Neuronal stem cell (in vitro differentiated cells): ENCODE measurements around the gene POTEF.
"Not testable (repeated sequence)": the region's sequence is repeated elsewhere in the genome, so short reads cannot be mapped to it uniquely, and the experiment has no call there.

Experiments used
- DNase-seq: peaks from one replicate; pipeline ENCODE4 v3.0.0-alpha.2; 2013; ENCODE audit warnings: low spot score
- H2AFZ ChIP-seq: one replicate; pipeline ENCODE4 v1.6.1; 2013; ENCODE audit warnings: mild to moderate bottlenecking, low read length, inconsistent platforms
- H2AK5ac ChIP-seq: 2 replicates; pipeline ENCODE4 v1.6.1; 2013; ENCODE audit warnings: low read depth, mild to moderate bottlenecking, inconsistent platforms, low read length, moderate library complexity, mixed read lengths
- H2BK120ac ChIP-seq: 2 replicates; pipeline ENCODE4 v1.6.1; 2013; ENCODE audit warnings: low read depth, mild to moderate bottlenecking, inconsistent platforms, low read length, moderate library complexity, mixed read lengths
- H2BK12ac ChIP-seq: one replicate; pipeline ENCODE4 v1.6.1; 2013; ENCODE audit warnings: low read length, inconsistent platforms
- H2BK15ac ChIP-seq: 2 replicates; pipeline ENCODE4 v1.6.1; 2013; ENCODE audit warnings: mild to moderate bottlenecking, low read length, inconsistent platforms, mixed read lengths
- H2BK5ac ChIP-seq: one replicate; pipeline ENCODE4 v1.6.1; 2013; ENCODE audit warnings: inconsistent platforms, mild to moderate bottlenecking, low read length, moderate library complexity
- H3K14ac ChIP-seq: one replicate; pipeline ENCODE4 v1.6.1; 2013; ENCODE audit warnings: low read length, inconsistent platforms
- H3K18ac ChIP-seq: 2 replicates; pipeline ENCODE4 v1.6.1; 2013; ENCODE audit warnings: low read length, inconsistent platforms
- H3K23ac ChIP-seq: 2 replicates; pipeline ENCODE4 v1.6.1; 2013; ENCODE audit warnings: low read depth, mild to moderate bottlenecking, mixed read lengths, low read length, inconsistent platforms; ENCODE audit not compliant: poor library complexity
- H3K27ac ChIP-seq: replicated peaks from 3 replicates; pipeline ENCODE4 v1.5.1; 2013; ENCODE audit warnings: low read length, inconsistent platforms
- H3K27me3 ChIP-seq, 3 experiments: 2 replicates each; pipeline ENCODE4 v1.6.1; 2013; ENCODE audit warnings: low read length in 3 of 3, mild to moderate bottlenecking in 2 of 3, inconsistent platforms in 1 of 3, low read depth in 1 of 3, mixed read lengths in 1 of 3, moderate library complexity in 1 of 3; ENCODE audit not compliant: control insufficient read depth in 3 of 3, insufficient read depth in 3 of 3
- H3K36me3 ChIP-seq, 2 donors: replicated peaks in 1 of 2; 2 replicates each; pipeline ENCODE4 v1.6.1; 2013; ENCODE audit warnings: low read length in 2 of 2; ENCODE audit not compliant: control insufficient read depth in 2 of 2, insufficient read depth in 2 of 2
- H3K4ac ChIP-seq: 2 replicates; pipeline ENCODE4 v1.6.1; 2013; ENCODE audit warnings: inconsistent platforms, mild to moderate bottlenecking, low read length, moderate library complexity
- H3K4me1 ChIP-seq, 2 donors: 1 replicate in 1 of 2; 2 replicates in 1 of 2; pipeline ENCODE4 v1.6.1; 2013; ENCODE audit warnings: low read length in 2 of 2, low read depth in 1 of 2; ENCODE audit not compliant: control insufficient read depth in 2 of 2, insufficient read depth in 1 of 2
- H3K4me2 ChIP-seq: one replicate; pipeline ENCODE4 v1.6.1; 2013; ENCODE audit warnings: mild to moderate bottlenecking, low read length, inconsistent platforms; ENCODE audit not compliant: insufficient read depth, poor library complexity, severe bottlenecking
- H3K4me3 ChIP-seq, 2 donors: 2 replicates each; pipeline ENCODE4 v1.5.1; 2013; ENCODE audit warnings: low read length in 2 of 2, mild to moderate bottlenecking in 2 of 2, inconsistent platforms in 1 of 2, moderate library complexity in 1 of 2
- H3K79me1 ChIP-seq: one replicate; pipeline ENCODE4 v1.6.1; 2013; ENCODE audit warnings: low read depth, mild to moderate bottlenecking, inconsistent platforms, low read length, moderate library complexity
- H3K9ac ChIP-seq: one replicate; pipeline ENCODE4 v1.6.1; 2013; ENCODE audit warnings: mild to moderate bottlenecking, low read depth, low read length, inconsistent platforms; ENCODE audit not compliant: poor library complexity
- H3K9me3 ChIP-seq, 2 donors: replicated peaks in 1 of 2; 2 replicates each; pipeline versions ENCODE3 to v1.6.1; 2013; ENCODE audit warnings: low read length in 2 of 2, mild to moderate bottlenecking in 2 of 2, inconsistent platforms in 1 of 2, low read depth in 1 of 2, mixed read lengths in 1 of 2, moderate library complexity in 1 of 2; ENCODE audit not compliant: control insufficient read depth in 2 of 2, insufficient read depth in 1 of 2
- H4K8ac ChIP-seq: one replicate; pipeline ENCODE4 v1.6.1; 2013; ENCODE audit warnings: low read depth, mild to moderate bottlenecking, inconsistent platforms, low read length, moderate library complexity
- H4K91ac ChIP-seq: one replicate; pipeline ENCODE4 v1.6.1; 2013; ENCODE audit warnings: low read length, low read depth, mild to moderate bottlenecking, inconsistent platforms; ENCODE audit not compliant: poor library complexity
- WGBS, 2 donors: extraction: QIAGEN DNeasy Blood & Tissue Kit; methylation state at CpG; one replicate each; pipeline ENCODE4 v1.1.7; 2013; ENCODE audit warnings: missing lambda C conversion rate in 2 of 2, mixed read lengths in 1 of 2; ENCODE audit not compliant: insufficient read length in 2 of 2, insufficient replicate concordance in 1 of 2; ENCODE audit errors: extremely low coverage in 2 of 2; 5-methylcytosine and 5-hydroxymethylcytosine counted together

The POTEF gene

DNA sequence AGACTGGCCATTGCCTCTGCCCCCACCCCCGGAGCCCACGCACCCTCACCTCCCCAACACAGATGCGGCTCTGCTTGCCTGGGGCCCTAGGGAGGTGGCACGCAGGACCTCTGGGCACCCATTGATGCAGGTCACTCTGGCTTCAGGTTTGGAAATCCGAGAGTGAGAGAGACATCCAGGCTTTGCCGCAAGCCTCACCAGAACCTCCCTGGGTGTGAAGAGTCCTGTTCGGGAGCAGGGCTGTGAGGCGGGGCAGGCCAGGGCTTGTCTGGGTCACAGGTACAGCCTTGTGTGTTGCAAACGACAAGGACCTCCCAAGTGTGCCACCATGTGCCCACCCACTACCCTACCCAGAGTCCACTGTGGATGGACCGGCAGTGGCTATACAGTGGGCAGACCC lies 7.5 kb upstream of the POTEF start:
- H3K27ac ChIP-seq, H3K79me1 ChIP-seq, H2BK5ac ChIP-seq, H3K14ac ChIP-seq, H3K27me3 ChIP-seq, H3K4ac ChIP-seq, H2BK15ac ChIP-seq, H3K4me2 ChIP-seq, H3K4me1 ChIP-seq, H2BK120ac ChIP-seq, H2AFZ ChIP-seq, H3K23ac ChIP-seq, H3K4me3 ChIP-seq, DNase-seq, H2BK12ac ChIP-seq, H4K91ac ChIP-seq, H2AK5ac ChIP-seq, H3K36me3 ChIP-seq, H3K9ac ChIP-seq, H3K9me3 ChIP-seq: not testable (repeated sequence)
- Histone ChIP-seq H3K18ac (peak overlapping the region; percentile 83), H4K8ac (peak overlapping the region; percentile 43)
- WGBS, 2 donors, result no CpG with 5 or more reads among the region's 10 CpGs

GRCh38 chr2:130135692-130136541 lies 6.9 kb upstream of the POTEF start:
- no peak overlapping the region for H2BK5ac ChIP-seq
- H4K8ac ChIP-seq, result peak overlapping the region; percentile 43
- peak overlapping the region; percentile 38 for H3K14ac ChIP-seq
- DNase-seq, result no peak
- peak overlapping the region; percentile 10 for H2BK12ac ChIP-seq
- H2AFZ ChIP-seq, result no peak overlapping the region
- H3K9ac ChIP-seq, result no peak overlapping the region
- H3K4me3 ChIP-seq, result no peak overlapping the region
- peak overlapping the region; percentile 83 for H3K18ac ChIP-seq
- WGBS, 2 donors, result no CpG with 5 or more reads among the region's 15 CpGs
- no peaks in the 10 kb centered on the region for H3K27me3 ChIP-seq
- H3K9me3 ChIP-seq, result no peaks in the 10 kb centered on the region
- peaks cover 2% of the 10 kb centered on the region for H3K79me1 ChIP-seq
- H4K91ac ChIP-seq, result no peak overlapping the region
- no peak overlapping the region for H3K27ac ChIP-seq
- no peak overlapping the region for H3K4me2 ChIP-seq
- H2BK15ac ChIP-seq, result no peak overlapping the region
- H2AK5ac ChIP-seq, result peak overlapping the region; percentile 61
- H3K4ac ChIP-seq, result no peak overlapping the region
- no peaks in the 10 kb centered on the region for H3K36me3 ChIP-seq
- no peak overlapping the region for H2BK120ac ChIP-seq
- H3K4me1 ChIP-seq, result no peaks in the 10 kb centered on the region
- H3K23ac ChIP-seq, result no peak overlapping the region

DNA sequence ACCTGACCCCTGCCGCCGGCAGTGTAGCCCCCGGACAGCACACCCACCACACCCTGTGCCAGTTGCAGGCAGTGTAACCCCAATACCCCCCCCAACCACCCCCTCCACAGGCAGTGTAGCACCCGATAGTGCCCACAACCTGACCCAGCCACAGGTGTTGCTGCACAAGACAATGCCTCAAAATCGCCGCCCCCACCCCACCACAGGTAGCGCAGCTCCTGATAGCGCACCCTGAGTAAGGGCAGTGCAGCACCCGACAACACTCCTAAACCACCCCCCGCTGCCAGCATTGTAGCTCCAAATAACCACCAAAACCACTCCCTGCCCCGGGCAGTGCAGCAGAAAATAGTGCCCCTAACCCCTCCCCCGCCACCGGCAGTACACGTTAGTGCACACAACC lies 558 bp downstream of the POTEF start:
- H3K36me3 ChIP-seq, H3K4me1 ChIP-seq, H3K27me3 ChIP-seq, H2BK5ac ChIP-seq, H3K9ac ChIP-seq, H3K9me3 ChIP-seq, H3K4ac ChIP-seq, H4K8ac ChIP-seq, H2AK5ac ChIP-seq, H2BK15ac ChIP-seq, H3K4me2 ChIP-seq, H3K27ac ChIP-seq, H3K79me1 ChIP-seq, H3K14ac ChIP-seq, DNase-seq, H2AFZ ChIP-seq, H3K23ac ChIP-seq, H4K91ac ChIP-seq, H3K18ac ChIP-seq, H2BK12ac ChIP-seq, H2BK120ac ChIP-seq: not testable (repeated sequence)
- peak overlapping the region in 1 of 2 donors; percentile 32 for H3K4me3 ChIP-seq
- WGBS, 2 donors, result no CpG with 5 or more reads among the region's 14 CpGs

DNA sequence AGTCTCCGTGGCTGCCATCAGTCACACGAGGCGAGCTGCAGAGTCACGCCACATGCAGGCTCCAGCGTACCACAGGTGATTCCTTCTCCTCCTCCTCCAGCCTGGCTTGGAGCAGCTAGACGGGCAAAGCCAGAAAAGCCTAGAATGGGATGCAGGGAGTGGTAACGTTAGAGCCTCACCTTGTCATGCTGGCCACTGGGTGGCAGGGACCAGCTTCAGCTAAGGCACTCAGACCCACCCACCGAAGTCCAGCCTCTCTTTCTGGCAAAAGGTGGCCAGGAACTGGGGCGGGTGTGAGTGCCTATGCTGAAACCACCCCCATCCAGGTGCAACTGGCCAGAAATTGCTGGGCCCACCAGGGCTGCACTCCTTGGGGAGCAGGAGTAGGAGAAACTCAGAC lies 1.3 kb downstream of the POTEF start:
- H3K4me2 ChIP-seq, H3K27ac ChIP-seq, H2AFZ ChIP-seq, H2BK120ac ChIP-seq, H3K18ac ChIP-seq, H3K9me3 ChIP-seq, H3K23ac ChIP-seq, H3K79me1 ChIP-seq, H2BK15ac ChIP-seq, H3K4me3 ChIP-seq, H3K4ac ChIP-seq, H3K27me3 ChIP-seq, H2BK5ac ChIP-seq, H3K36me3 ChIP-seq, DNase-seq, H3K14ac ChIP-seq, H2BK12ac ChIP-seq, H3K4me1 ChIP-seq, H2AK5ac ChIP-seq, H4K8ac ChIP-seq, H4K91ac ChIP-seq, H3K9ac ChIP-seq: not testable (repeated sequence)
- no CpG with 5 or more reads among the region's 9 CpGs for WGBS, 2 donors
